ENCODE data around the gene ADGRG7. TPM values are rescaled to one million over a fixed set of nuclear protein-coding genes. Genes with fewer than 3 reads are reported as not detected.

Gene ADGRG7
- total RNA-seq, 1 donor from 2014 or later, result not detected

DNA sequence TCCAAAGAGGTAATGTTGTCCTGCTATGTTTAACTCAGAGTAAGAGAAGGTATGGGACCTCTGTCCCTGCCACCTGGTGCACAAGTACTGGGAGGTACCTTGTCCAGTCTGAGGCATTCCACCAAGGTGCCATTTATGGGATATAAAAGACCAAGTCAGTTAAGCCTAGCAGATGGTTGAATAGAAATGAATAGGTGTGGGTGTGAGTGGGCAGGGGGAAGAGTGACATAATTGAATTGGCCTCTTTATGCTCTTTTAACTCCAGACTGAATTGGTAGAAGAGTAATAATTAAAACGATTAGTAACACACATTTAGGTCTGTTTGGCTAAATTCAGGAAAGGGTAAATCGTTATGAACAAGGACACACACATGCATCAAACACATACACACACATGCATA, 562 bp downstream of the ADGRG7 start:
- Mint-ChIP-seq H3K36me3 (ENCODE audit: low read depth) (no peaks in the 10 kb centered on the region), H3K4me3 (no peak overlapping the region)

DNA sequence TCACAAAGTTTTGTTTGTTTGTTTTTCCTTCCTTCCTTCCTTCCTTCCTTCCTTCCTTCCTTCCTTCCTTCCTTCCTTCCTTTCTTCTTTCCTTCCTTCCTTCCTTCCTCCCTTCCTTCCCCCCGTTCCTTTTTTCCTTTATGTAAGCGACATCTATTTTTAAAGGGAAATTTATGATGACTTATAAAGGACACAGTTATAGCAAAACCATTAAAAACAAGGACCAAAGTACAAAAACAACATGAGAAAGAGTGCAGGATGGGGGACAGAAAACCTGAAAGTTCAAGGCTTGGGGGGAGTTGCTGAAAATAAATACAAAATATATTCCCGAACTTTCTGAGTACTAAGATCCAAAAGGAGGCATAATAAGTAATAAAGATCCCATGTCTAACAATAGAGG, 1.8 kb downstream of the ADGRG7 start:
- DNase-seq, result no peak
- H3K4me1 Mint-ChIP-seq, result peaks cover 11% of the 10 kb centered on the region
- no peaks in the 10 kb centered on the region for H3K9me3 Mint-ChIP-seq
- peaks cover 21% of the 10 kb centered on the region for H3K27me3 Mint-ChIP-seq
- H3K36me3 Mint-ChIP-seq (ENCODE audit: low read depth), result no peaks in the 10 kb centered on the region
- no peak overlapping the region for H3K27ac Mint-ChIP-seq
- H3K4me3 Mint-ChIP-seq, result no peak overlapping the region
- intact Hi-C loops (cut with micrococcal nuclease), result no loop called here

More for the DNA sequence above, 562 bp downstream of the ADGRG7 start:
- H3K9me3 Mint-ChIP-seq, result no peaks in the 10 kb centered on the region
- DNase-seq, result no peak
- intact Hi-C loops (cut with micrococcal nuclease), result no loop called here
- peaks cover 11% of the 10 kb centered on the region for H3K4me1 Mint-ChIP-seq
- H3K27ac Mint-ChIP-seq, result no peak overlapping the region
- H3K27me3 Mint-ChIP-seq, result peaks cover 10% of the 10 kb centered on the region

DNA sequence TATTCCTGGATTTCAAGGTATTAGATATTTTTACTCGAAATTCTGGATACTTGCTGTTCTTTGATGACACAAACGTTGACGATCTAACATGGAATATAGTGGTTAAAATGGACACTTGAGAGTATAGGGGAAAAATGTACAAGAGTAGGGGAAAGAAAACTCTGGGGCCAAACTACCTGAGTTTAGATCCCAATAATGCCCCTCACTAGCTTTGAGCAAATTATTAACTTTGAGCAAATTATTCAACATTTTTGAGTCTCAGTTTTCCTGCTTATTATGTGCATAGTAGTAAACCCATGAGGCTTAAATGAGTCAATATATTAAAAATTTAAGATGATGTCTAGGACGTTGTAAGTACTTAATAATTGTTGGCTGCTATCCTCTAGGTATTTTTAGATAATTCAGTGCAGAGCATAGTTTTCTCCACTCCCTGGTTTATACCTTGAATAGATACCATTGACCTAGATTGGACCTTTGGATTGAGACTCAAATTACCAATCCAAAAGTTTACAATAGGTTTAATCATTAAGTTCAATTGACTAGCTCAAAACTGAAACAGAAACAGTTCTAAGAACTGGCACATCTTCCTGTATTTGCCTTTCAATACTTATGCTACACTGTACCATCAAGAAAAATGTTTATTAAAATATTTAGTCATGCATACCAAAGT, 4.5 kb downstream of the ADGRG7 start:
- Mint-ChIP-seq H3K4me1 (peaks cover 10% of the 10 kb centered on the region), H3K27ac (no peak overlapping the region), H3K27me3 (peaks cover 24% of the 10 kb centered on the region), H3K9me3 (peaks cover 2% of the 10 kb centered on the region), H3K4me3 (no peak overlapping the region), H3K36me3 (ENCODE audit: low read depth) (no peaks in the 10 kb centered on the region)
- no peak for DNase-seq
- intact Hi-C loops (cut with micrococcal nuclease), result no loop called here

DNA sequence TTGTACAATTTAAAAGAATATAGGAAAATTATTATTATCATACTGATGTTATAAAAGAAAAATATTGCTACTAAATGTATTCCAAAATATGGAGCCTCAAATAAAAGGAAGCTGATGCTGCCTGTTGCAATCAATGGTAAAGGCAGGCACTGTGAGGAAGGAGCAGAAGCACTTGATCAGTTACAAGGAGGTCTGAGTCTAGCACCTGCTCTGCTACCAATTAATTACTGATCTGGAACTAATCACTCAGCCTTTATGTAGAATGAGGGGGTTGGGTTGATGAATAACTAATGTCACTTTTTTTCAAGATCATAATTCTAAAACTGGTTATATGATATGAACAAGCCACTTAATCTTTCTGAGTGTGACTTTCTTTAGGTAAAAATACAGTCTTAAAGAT, 5.5 kb downstream of the ADGRG7 start:
- peaks cover 27% of the 10 kb centered on the region for H3K27me3 Mint-ChIP-seq
- intact Hi-C loops (cut with micrococcal nuclease), result no loop called here
- peaks cover 5% of the 10 kb centered on the region for H3K9me3 Mint-ChIP-seq
- H3K27ac Mint-ChIP-seq, result no peak overlapping the region
- no peak for DNase-seq
- H3K36me3 Mint-ChIP-seq (ENCODE audit: low read depth), result no peaks in the 10 kb centered on the region
- H3K4me1 Mint-ChIP-seq, result peaks cover under 1% of the 10 kb centered on the region
- no peak overlapping the region for H3K4me3 Mint-ChIP-seq

DNA sequence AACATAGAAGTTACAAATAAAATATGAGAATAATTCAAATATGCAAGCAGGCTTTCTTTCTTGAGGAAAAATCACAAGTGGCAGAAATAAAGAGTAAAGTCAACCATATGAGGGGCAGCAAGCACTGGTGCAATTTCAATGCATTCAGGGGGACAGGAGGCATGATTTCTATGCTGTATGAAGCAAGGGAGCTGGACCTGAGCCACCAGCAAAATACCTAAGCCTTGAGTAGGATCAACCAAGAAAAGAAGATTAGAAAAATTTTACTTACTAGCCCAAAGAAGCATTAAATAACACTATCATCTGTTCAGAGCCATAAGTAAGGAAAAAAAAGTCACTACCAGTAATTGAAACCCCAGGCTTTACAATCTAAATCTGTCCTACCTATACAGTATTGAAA, 6.3 kb downstream of the ADGRG7 start:
- H3K36me3 Mint-ChIP-seq (ENCODE audit: low read depth), result no peaks in the 10 kb centered on the region
- intact Hi-C loops (cut with micrococcal nuclease), result no loop called here
- no peak overlapping the region for H3K27ac Mint-ChIP-seq
- peaks cover 5% of the 10 kb centered on the region for H3K9me3 Mint-ChIP-seq
- no peak for DNase-seq
- H3K4me3 Mint-ChIP-seq, result no peak overlapping the region
- peaks cover 25% of the 10 kb centered on the region for H3K27me3 Mint-ChIP-seq
- H3K4me1 Mint-ChIP-seq, result no peaks in the 10 kb centered on the region

DNA sequence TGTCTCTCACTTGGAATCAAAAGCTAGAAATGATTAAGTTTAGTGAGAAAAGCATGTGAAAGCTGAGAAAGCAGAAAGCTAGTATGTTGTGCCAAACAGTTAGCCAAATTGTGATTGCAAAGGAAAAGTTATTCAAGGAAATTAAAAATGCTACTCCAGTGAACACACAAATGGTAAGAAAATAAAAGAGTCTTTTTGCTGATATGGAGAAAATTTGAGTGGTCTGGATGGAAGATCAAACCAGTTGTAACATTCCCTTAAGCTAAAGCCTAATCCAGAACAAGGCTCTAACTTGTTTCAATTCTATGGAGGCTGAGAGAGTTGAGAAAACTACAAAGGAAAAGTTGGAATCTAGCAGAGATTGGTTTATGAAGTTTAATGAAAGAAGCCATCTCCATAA, 11.8 kb downstream of the ADGRG7 start:
- H3K36me3 Mint-ChIP-seq (ENCODE audit: low read depth), result no peaks in the 10 kb centered on the region

DNA sequence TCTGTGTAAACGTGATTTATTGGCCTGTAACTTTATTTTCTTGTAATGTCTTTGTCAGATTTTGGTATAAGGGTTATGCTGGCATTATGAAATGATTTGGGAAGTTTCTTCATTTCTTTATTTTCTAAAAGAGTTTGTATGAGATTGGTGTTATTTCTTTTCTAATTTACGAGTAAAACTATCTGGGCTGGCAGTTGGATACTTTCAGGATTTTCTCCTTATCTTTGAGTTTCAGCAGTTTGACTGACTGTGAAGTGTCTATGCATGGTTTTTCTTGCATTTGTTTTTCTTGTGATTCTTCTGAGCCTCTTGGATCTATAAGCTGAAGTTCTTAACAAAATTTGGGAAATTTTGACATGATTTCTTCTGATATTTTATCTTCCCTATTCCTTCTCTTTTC, 18.1 kb downstream of the ADGRG7 start:
- no peaks in the 10 kb centered on the region for H3K36me3 Mint-ChIP-seq (ENCODE audit: low read depth)
- peaks cover 2% of the 10 kb centered on the region for H3K4me1 Mint-ChIP-seq
- DNase-seq, result no peak
- H3K27ac Mint-ChIP-seq, result no peak overlapping the region
- no peaks in the 10 kb centered on the region for H3K9me3 Mint-ChIP-seq
- H3K27me3 Mint-ChIP-seq, result peaks cover 20% of the 10 kb centered on the region
- no peak overlapping the region for H3K4me3 Mint-ChIP-seq
- intact Hi-C loops (cut with micrococcal nuclease), result no loop called here

More for the DNA sequence above, 11.8 kb downstream of the ADGRG7 start:
- Mint-ChIP-seq H3K27ac (no peak overlapping the region), H3K4me1 (no peaks in the 10 kb centered on the region), H3K9me3 (peaks cover 5% of the 10 kb centered on the region), H3K4me3 (no peak overlapping the region), H3K27me3 (peaks cover 14% of the 10 kb centered on the region)
- no peak for DNase-seq
- intact Hi-C loops (cut with micrococcal nuclease), result no loop called here

DNA sequence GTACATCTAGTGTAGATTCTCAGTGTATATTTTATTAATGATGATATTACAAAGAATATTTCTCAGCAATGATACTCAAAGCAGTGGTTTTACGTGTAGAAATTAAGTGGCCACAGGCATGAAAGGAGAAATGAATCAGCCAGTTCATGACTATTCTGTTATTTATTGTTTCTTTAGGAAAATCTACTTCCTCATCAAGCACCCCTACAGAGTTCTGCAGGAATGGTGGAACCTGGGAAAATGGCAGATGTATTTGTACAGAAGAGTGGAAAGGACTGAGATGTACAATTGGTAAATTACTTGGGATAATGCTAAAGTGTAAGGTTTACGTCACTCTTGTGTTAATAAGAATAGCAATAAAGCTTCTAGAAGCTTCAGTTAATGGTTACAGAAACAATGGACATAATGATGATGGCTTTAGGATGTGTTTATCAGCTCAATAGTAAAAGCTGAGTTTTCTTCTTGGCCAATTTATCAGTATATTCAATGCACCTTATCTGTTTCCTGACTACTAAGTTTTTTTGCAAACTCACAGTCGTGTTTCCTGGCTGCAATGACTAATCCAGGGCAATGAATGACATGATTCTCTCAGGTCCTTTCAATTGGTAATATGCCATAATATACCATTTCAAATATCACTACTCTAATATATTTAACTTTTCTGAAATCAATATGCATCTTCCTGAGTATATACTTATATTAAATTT, 20.2 kb downstream of the ADGRG7 start:
- Mint-ChIP-seq H3K4me1 (peaks cover 5% of the 10 kb centered on the region), H3K4me3 (no peak overlapping the region), H3K36me3 (ENCODE audit: low read depth) (no peaks in the 10 kb centered on the region), H3K27me3 (peaks cover 19% of the 10 kb centered on the region), H3K9me3 (no peaks in the 10 kb centered on the region), H3K27ac (no peak overlapping the region)
- DNase-seq, result no peak
- intact Hi-C loops (cut with micrococcal nuclease), result no loop called here

DNA sequence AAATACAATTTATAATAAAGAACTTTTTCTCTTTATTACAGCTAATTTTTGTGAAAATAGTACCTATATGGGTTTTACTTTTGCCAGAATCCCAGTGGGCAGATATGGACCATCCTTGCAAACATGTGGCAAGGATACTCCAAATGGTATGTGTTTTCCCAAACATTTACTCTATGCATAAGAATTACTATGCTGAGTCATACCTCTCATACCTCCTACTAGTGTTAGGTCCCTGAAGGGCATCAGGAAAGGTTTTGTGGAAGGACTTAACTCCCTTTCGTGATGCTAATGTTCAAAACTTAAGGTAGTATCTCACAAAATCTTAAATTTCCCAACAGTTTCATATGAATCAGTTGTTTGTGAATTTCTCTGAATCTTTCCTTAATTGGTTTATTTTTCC, 21.3 kb downstream of the ADGRG7 start:
- Mint-ChIP-seq H3K36me3 (ENCODE audit: low read depth) (no peaks in the 10 kb centered on the region), H3K9me3 (no peaks in the 10 kb centered on the region), H3K27ac (no peak overlapping the region), H3K4me3 (no peak overlapping the region), H3K4me1 (peaks cover 8% of the 10 kb centered on the region), H3K27me3 (peaks cover 18% of the 10 kb centered on the region)
- intact Hi-C loops (cut with micrococcal nuclease), result no loop called here
- no peak for DNase-seq

DNA sequence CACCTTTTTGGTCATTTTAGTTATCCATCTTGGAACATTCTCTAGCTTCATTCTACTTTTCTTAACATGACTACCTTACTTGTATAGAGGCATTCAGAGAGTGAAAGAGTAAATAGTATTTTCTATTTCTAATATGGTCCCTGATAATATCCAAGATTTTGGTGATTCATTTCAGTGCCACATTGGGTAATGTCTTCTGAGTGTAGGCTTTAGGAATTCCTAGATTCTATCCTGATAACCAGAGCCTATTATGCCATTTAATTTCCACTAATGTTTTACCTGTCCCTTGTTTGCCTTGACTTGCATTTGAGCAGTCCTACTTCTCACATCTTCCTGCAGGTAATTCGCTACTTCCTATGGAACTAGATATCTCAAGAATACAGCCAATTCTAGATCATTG, 21.8 kb downstream of the ADGRG7 start:
- Mint-ChIP-seq H3K27ac (no peak overlapping the region), H3K36me3 (ENCODE audit: low read depth) (no peaks in the 10 kb centered on the region), H3K9me3 (no peaks in the 10 kb centered on the region), H3K27me3 (peaks cover 20% of the 10 kb centered on the region), H3K4me1 (peaks cover 8% of the 10 kb centered on the region), H3K4me3 (no peak overlapping the region)
- intact Hi-C loops (cut with micrococcal nuclease), result no loop called here
- no peak for DNase-seq

DNA sequence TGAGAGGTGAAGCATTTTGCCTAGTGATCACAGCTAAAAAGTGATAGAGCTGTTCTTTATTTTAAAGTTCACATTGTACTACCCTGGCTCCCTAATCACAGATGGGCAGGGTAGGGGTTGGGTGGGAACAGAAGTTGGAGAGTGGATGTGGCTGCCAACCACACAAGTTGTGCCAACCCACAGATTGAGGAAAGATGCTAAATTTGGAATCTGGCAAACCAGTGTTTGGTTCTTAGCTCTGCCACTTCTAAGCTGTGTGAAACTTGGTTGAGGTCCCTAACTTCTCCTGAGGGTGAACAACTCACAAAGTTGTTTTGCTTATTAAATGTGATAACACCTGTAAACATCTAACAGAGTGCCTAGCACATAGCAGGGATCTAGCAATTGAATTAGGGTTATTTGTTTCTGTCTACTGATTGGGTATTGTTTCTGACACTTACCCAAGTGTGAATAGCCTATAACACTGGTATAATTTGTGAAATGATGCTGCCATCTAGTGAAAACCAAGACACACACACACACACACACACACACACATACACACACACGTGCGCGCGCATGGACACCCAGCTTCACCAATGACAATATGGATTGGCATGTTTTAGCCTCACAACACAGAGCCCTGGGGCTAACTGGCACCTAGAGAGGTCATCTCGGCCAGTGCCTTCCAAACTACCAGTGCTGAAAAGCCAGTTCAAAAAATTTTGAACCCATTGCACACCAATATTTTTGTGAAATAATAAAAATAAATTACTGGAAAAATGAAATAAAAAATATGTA, 25.3 kb downstream of the ADGRG7 start:
- H3K27ac Mint-ChIP-seq, result no peak overlapping the region
- intact Hi-C loops (cut with micrococcal nuclease), result no loop called here
- H3K27me3 Mint-ChIP-seq, result peaks cover 21% of the 10 kb centered on the region
- peak; percentile 80 for DNase-seq
- no peaks in the 10 kb centered on the region for H3K36me3 Mint-ChIP-seq (ENCODE audit: low read depth)
- H3K9me3 Mint-ChIP-seq, result peaks cover 3% of the 10 kb centered on the region
- peaks cover 8% of the 10 kb centered on the region for H3K4me1 Mint-ChIP-seq
- no peak overlapping the region for H3K4me3 Mint-ChIP-seq

DNA sequence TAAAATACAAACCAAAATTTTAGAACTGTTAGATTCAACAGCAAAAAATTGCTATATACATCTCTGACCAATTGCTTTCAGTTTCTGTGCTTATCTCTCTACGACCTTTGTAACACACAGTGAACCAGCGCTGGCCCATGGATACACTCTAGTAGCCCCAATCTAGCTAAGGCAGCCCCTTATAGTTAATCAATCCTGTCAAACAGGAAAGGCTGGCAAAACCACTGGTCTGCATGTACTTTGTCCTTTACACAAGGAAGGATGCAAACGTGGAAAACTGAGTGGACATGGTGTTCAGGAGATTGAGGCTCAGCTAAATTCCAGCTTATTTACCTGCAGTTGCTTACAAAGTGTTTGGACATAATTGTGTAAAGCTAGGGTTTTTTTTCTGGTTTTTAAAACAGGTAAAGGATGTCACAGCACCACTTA, 25.9 kb downstream of the ADGRG7 start:
- intact Hi-C loops (cut with micrococcal nuclease), result no loop called here
- DNase-seq, result no peak
- H3K9me3 Mint-ChIP-seq, result peaks cover 8% of the 10 kb centered on the region
- no peak overlapping the region for H3K4me3 Mint-ChIP-seq
- peaks cover 6% of the 10 kb centered on the region for H3K4me1 Mint-ChIP-seq
- H3K27me3 Mint-ChIP-seq, result peaks cover 18% of the 10 kb centered on the region
- H3K36me3 Mint-ChIP-seq (ENCODE audit: low read depth), result peaks cover 2% of the 10 kb centered on the region
- H3K27ac Mint-ChIP-seq, result no peak overlapping the region

DNA sequence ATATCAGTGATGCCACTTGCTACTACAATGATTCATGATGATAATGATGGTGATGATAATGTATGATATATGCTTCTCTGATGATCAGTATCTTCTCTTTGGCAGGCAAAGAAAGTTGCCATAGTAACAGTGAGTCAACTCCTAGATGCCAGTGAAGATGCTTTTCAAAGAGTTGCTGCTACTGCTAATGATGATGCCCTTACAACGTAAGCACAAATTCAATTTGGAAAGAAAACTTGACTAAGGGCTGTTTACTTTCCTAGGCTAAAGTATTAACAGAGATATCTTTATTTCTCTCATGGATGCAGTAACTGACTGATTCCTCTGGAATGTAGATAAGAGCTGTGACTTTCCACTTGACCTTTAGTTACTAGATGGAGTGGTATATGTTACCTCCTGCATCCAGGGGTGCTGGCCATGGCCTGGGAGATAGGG, 27.8 kb downstream of the ADGRG7 start:
- DNase-seq, result no peak
- Mint-ChIP-seq H3K4me1 (peaks cover 9% of the 10 kb centered on the region), H3K4me3 (no peak overlapping the region), H3K27ac (no peak overlapping the region), H3K27me3 (peaks cover 15% of the 10 kb centered on the region), H3K36me3 (ENCODE audit: low read depth) (peaks cover 2% of the 10 kb centered on the region), H3K9me3 (peaks cover 8% of the 10 kb centered on the region)
- intact Hi-C loops (cut with micrococcal nuclease), result no loop called here

DNA sequence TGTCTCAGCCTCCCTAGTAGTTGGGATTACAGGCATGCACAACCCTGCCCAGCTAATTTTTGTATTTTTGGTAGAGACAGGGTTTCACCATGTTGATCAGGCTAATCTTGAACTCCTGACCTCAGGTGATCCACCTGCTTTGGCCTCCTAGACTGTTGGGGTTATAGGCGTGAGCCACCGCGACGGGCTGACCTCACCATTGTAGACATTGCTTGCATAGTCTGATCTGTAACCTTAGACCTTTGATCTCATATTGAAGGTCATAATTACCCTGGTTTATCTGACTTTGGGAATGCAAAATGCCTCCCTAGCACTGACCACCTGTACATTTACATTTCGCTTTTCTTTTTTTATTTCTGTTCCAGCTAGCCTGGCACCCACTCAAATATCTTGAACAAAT, 31.2 kb downstream of the ADGRG7 start:
- intact Hi-C loops (cut with micrococcal nuclease), result no loop called here
- Mint-ChIP-seq H3K4me1 (peaks cover 3% of the 10 kb centered on the region), H3K4me3 (no peak overlapping the region), H3K9me3 (peaks cover 8% of the 10 kb centered on the region), H3K36me3 (ENCODE audit: low read depth) (peaks cover 2% of the 10 kb centered on the region), H3K27me3 (peaks cover 15% of the 10 kb centered on the region), H3K27ac (no peak overlapping the region)
- DNase-seq, result no peak
